Suprapubic skin (tissue), 4 donors: ENCODE data around the gene RILPL1. TPM values are rescaled to one million over a fixed set of nuclear protein-coding genes. Genes with fewer than 3 reads are reported as not detected.

Experiments used
- DNase-seq, 2 donors: peaks; one replicate each; pipeline ENCODE4 v3.0.0-alpha.2; 2019; ENCODE audit warnings: low spot score in 2 of 2
- H3K27ac ChIP-seq: fragments of 200-600 bp; sonication (generic); one replicate; pipeline ENCODE4 v1.5.1; 2019
- H3K27me3 ChIP-seq: fragments of 200-600 bp; sonication (generic); one replicate; pipeline ENCODE4 v1.5.1; 2019
- H3K36me3 ChIP-seq: fragments of 200-600 bp; sonication (generic); one replicate; pipeline ENCODE4 v1.5.1; 2019
- H3K4me1 ChIP-seq: fragments of 200-600 bp; sonication (generic); one replicate; pipeline ENCODE4 v1.5.1; 2019
- H3K4me3 ChIP-seq: fragments of 200-600 bp; sonication (generic); one replicate; pipeline ENCODE4 v1.5.1; 2019; ENCODE audit warnings: mild to moderate bottlenecking
- H3K9me3 ChIP-seq: fragments of 200-600 bp; sonication (generic); one replicate; pipeline ENCODE4 v1.5.1; 2019
- CTCF ChIP-seq, 2 donors: fragments of 200-600 bp in 1 of 2; fragments of 450-650 bp in 1 of 2; sonication (generic) in 1 of 2; IDR thresholded peaks; one replicate each; pipeline ENCODE4 v1.5.1; 2016 to 2019; ENCODE audit warnings: antibody characterized with exemption in 2 of 2, mild to moderate bottlenecking in 1 of 2, moderate library complexity in 1 of 2
- EP300 ChIP-seq: sonication (generic); formaldehyde crosslinking; IDR thresholded peaks from one replicate; pipeline ENCODE4 v1.6.1; 2017; ENCODE audit warnings: antibody characterized with exemption
- POLR2A ChIP-seq, 2 donors: fragments of 450-650 bp; IDR thresholded peaks; one replicate each; pipeline ENCODE4 v1.6.1; 2017; ENCODE audit warnings: antibody characterized with exemption in 2 of 2, mild to moderate bottlenecking in 2 of 2, moderate library complexity in 2 of 2
- POLR2AphosphoS5 ChIP-seq, 3 donors: sonication (generic); formaldehyde crosslinking; IDR thresholded peaks; one replicate each; pipeline ENCODE4 v1.6.1; 2017; ENCODE audit warnings: antibody characterized with exemption in 3 of 3
- WGBS: methylation state at CpG from one replicate; pipeline ENCODE4 v1.1.5; 2018; 5-methylcytosine and 5-hydroxymethylcytosine counted together
- total RNA-seq, 4 donors: library from RNA; depleted of rRNA; stranded (reverse); fragments of >200 nt; gene quantifications; one replicate each; pipeline ENCODE4 v1.1.0, GENCODE V29; 2016

Gene RILPL1
- total RNA-seq, 4 donors from 2014 or later, result 16.4 to 36.2 (median 24.2) TPM

GRCh38 chr12:123428591-123428990 is 104.9 kb downstream of the RILPL1 start:
- WGBS, result 79% methylated on average over 6 of the region's 6 CpGs
- Histone ChIP-seq H3K9me3 (no peaks in the 10 kb centered on the region), H3K4me3 (no peak overlapping the region), H3K27ac (no peak overlapping the region), H3K27me3 (no peaks in the 10 kb centered on the region), H3K36me3 (peaks cover 28% of the 10 kb centered on the region), H3K4me1 (peaks cover 16% of the 10 kb centered on the region)
- DNase-seq, result no peak
- TF ChIP-seq CTCF (IDR thresholded peaks at IDR 0.05), result no peak
- no peak for TF ChIP-seq EP300
- no peak for TF ChIP-seq POLR2A (IDR thresholded peaks at IDR 0.05)
- TF ChIP-seq POLR2AphosphoS5 (IDR thresholded peaks at IDR 0.05), result no peak

GRCh38 chr12:123427036-123427769 is 106.3 kb downstream of the RILPL1 start:
- H3K36me3 ChIP-seq, result peaks cover 35% of the 10 kb centered on the region
- no peak overlapping the region for H3K4me3 ChIP-seq

GRCh38 chr12:123421314-123421713 is 112.2 kb downstream of the RILPL1 start:
- Histone ChIP-seq H3K27me3 (no peaks in the 10 kb centered on the region), H3K27ac (no peak overlapping the region), H3K4me1 (no peaks in the 10 kb centered on the region), H3K9me3 (no peaks in the 10 kb centered on the region), H3K4me3 (no peak overlapping the region), H3K36me3 (peaks cover 32% of the 10 kb centered on the region)
- TF ChIP-seq EP300 (no peak), POLR2A (IDR thresholded peaks at IDR 0.05) (no peak), CTCF (IDR thresholded peaks at IDR 0.05) (no peak), POLR2AphosphoS5 (IDR thresholded peaks at IDR 0.05) (no peak)
- 100% methylated on average over 2 of the region's 2 CpGs for WGBS
- DNase-seq, result no peak

More at GRCh38 chr12:123427036-123427769, 106.3 kb downstream of the RILPL1 start:
- H3K4me1 ChIP-seq, result peaks cover 2% of the 10 kb centered on the region
- 70% methylated on average over 5 of the region's 8 CpGs for WGBS
- no peak overlapping the region for H3K27ac ChIP-seq
- DNase-seq, result no peak
- no peaks in the 10 kb centered on the region for H3K27me3 ChIP-seq
- TF ChIP-seq CTCF (IDR thresholded peaks at IDR 0.05), result no peak
- no peak for TF ChIP-seq POLR2AphosphoS5 (IDR thresholded peaks at IDR 0.05)
- TF ChIP-seq EP300, result no peak
- no peak for TF ChIP-seq POLR2A (IDR thresholded peaks at IDR 0.05)
- no peaks in the 10 kb centered on the region for H3K9me3 ChIP-seq

Other genes starting within 250 kb of the RILPL1 start
- gene SBNO1, start 168.9 kb downstream of the RILPL1 start, total RNA-seq, result 10 to 100 TPM; 18.2 to 26.6 (median 25.8) TPM
- 10 to 100 TPM; 52.2 to 70.1 (median 60.8) TPM for gene KMT5A, start 149.6 kb downstream of the RILPL1 start, total RNA-seq
- gene RILPL2, start 97.0 kb downstream of the RILPL1 start, total RNA-seq, result 1 to 10 TPM; 3.2 to 6.1 (median 4.3) TPM
- 10 to 100 TPM; 16.2 to 33.8 (median 20.3) TPM for gene SNRNP35, start 75.6 kb downstream of the RILPL1 start, total RNA-seq
- 100 to 1,000 TPM in 1 of 4 donors, 10 to 100 TPM in 3; 61.6 to 101 (median 80.8) TPM for gene TMED2, start 50.8 kb upstream of the RILPL1 start, total RNA-seq
- gene DDX55, start 68.4 kb upstream of the RILPL1 start, total RNA-seq, result 10 to 100 TPM; 23.6 to 57.1 (median 42.2) TPM
- gene EIF2B1, start 100.0 kb upstream of the RILPL1 start, total RNA-seq, result 100 to 1,000 TPM; 122 to 214 (median 188) TPM
- 10 to 100 TPM; 14.4 to 33.3 (median 23.3) TPM for gene GTF2H3, start 100.1 kb upstream of the RILPL1 start, total RNA-seq
- 10 to 100 TPM; 10.2 to 31.9 (median 16.0) TPM for gene TCTN2, start 137.4 kb upstream of the RILPL1 start, total RNA-seq
- 10 to 100 TPM; 30.0 to 64.4 (median 37.9) TPM for gene ATP6V0A2, start 178.6 kb upstream of the RILPL1 start, total RNA-seq
- 1 to 10 TPM in 1 of 4 donors, under 1 TPM in 2, not detected in 1; 0.13 to 1.2 (median 0.19) TPM for gene DNAH10, start 228.6 kb upstream of the RILPL1 start, total RNA-seq